ENCODE results near the gene HSD17B8.
"Not testable (repeated sequence)": the region's sequence is repeated elsewhere in the genome, so short reads cannot be mapped to it uniquely, and the experiment has no call there.

The HSD17B8 gene

DNA sequence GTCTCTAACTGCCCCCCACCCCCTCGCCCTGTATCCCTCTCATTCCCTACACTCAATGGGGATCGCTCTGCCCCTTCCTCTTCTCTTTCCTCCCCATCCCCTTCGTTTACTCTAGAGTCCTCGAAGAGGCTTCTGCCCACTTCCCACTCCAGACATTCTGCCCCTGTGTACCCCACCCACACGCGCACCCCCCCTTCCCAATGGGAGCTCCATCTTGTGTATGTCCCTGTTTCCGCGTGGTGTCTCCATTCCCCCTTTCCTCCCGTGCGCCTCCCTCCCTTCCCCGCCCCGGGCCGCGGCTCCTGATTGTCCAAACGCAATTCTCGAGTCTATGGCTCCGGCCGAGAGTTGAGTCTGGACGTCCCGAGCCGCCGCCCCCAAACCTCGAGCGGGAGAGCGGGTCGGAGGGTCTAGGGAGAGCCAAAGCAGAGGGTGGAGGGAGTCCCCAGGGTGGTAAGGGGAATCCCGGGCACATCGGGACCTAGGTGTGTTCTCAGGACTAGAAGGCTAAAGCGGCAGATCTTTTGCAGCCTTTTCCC lies 3.2 kb downstream of the HSD17B8 start:
- DNase-seq: no peak

DNA sequence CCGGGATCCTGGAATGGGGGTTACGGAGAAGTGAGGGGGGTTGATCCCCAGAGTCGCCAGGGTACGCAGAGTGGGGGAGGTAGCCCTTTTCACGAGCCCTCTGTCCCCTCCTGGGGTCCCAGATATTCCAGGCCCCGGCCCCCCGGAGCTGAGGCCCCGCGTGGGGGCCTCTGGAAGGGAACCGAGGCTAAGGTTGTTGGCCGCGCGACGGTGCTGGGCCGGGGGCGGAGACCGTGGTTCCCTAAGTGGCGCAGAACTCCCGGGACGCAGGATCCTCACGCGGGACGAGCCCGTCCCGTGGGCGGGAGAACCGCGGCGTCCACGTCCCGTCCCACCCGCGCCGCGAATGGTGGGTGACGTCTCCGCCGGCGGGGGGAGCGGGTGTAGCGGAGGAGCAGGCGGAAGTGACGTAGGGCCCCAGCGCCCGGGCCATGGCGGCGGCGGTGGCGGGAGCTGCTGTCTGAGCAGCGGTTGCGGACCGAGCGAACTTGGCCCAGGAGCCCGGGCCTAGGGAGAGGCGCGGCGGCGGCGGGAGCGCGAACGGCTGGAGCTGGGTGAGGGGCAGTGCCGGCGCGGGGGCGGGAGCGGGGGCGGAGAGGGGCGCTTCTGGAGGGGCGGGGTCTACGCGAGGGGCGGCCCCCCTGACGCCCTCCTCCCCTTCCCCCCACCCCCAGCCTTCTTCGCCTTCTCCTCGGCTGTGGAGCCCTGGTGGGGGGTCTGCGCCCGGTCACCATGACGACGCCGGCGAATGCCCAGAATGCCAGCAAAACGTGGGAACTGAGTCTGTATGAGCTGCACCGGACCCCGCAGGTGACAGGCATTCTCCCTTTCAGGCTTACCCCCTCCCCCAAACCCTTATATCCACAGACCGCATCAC lies 3.9 kb downstream of the HSD17B8 start, which contains the start of gene RING1:
Gene RING1 (plus strand): TSS at position 410 of the 877 bp plus-strand sequence. CDS start 323 bp downstream, at position 733.
- peak; percentile 88 for DNase-seq

DNA sequence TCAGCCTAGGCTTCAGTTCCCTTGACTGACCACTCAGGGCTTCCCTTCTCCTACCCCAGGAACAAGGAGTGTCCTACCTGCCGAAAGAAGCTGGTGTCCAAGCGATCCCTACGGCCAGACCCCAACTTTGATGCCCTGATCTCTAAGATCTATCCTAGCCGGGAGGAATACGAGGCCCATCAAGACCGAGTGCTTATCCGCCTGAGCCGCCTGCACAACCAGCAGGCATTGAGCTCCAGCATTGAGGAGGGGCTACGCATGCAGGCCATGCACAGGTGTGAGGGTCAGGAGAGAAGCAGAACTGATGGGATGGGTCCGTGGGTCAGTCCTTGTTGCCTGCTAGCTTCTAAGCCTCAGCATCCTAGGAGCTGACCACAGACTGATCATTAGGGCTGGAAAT lies 5.4 kb downstream of the HSD17B8 start:
- DNase-seq: no peak

DNA sequence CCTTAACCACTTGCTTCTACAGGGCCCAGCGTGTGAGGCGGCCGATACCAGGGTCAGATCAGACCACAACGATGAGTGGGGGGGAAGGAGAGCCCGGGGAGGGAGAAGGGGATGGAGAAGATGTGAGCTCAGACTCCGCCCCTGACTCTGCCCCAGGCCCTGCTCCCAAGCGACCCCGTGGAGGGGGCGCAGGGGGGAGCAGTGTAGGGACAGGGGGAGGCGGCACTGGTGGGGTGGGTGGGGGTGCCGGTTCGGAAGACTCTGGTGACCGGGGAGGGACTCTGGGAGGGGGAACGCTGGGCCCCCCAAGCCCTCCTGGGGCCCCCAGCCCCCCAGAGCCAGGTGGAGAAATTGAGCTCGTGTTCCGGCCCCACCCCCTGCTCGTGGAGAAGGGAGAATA lies 6.7 kb downstream of the HSD17B8 start:
- no peak for DNase-seq

DNA sequence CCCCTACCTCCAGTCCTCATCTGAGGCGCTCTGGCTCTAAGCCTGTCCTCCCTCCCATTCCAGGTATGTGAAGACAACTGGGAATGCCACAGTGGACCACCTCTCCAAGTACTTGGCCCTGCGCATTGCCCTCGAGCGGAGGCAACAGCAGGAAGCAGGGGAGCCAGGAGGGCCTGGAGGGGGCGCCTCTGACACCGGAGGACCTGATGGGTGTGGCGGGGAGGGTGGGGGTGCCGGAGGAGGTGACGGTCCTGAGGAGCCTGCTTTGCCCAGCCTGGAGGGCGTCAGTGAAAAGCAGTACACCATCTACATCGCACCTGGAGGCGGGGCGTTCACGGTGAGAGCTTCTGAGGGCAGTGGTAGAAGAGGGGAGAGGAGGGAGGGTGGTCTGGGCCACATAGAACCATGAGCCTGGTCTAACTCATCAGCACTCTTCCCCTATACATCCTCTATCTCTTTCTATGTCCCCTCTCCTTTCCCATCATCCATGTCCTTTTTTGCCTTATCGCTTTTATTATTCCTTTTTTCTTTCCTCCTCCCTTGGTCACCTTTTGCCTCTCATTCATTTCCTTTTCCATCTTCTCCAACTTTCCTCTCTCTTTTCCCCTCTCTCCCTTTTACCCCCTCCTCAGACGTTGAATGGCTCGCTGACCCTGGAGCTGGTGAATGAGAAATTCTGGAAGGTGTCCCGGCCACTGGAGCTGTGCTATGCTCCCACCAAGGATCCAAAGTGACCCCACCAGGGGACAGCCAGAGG lies 7.4 kb downstream of the HSD17B8 start:
- DNase-seq: no peak

DNA sequence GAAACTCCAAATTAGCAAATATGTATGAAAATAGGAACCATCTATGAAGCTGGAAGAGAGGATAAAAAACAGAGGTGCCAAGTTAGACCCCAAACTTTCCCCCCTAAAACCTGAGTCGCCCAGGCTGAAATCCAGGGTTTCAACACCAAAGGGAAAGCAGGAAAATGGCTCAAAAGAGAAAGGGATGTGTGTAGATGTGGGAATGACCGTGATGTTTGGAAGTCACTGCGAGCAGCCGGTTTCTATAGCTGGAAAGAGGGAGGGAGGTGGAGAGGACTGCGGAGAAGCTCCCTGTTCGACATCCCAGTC lies 8.4 kb downstream of the HSD17B8 start:
- DNase-seq: no peak

DNA sequence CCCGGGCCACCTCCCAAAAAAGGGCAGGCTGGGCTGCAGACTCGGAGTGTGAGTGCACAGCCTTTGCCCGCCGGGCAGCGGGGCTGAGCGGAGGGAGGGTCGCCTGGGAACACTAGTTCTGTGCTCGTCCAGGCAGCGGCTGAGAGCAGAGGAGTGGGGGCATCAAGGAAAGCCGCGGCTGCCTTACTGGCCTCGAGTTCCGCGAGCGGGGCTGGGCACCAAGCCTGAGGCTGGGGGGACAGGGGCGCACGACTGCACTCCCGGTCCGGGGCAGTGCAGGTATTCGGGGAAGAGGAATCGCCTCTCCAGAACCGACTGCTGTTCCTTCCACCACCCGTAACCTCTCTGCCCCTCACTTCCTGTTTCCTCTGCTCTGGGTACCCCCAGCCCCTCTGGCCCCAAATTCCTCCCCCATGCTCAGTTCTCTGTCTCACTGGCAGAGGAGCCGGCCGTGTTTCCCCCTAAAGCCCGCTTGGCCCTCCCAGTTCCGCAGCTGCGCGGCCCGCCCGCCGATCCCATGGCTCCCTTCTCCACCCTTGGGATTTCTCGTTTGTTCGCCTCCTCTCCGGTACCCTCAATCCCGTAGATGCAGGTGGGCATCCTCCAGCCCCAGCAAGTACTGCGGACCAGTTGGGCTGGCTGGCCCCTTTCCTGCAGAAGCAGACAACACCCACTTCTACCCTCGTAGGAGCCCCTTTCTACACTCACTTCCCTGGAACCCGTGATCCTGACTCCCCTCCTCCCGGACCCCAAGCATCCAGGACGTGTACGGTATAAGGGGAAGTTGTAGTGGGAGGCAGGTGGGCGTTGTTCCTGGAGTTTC lies 8.9 kb downstream of the HSD17B8 start:
- DNase-seq: no peak

DNA sequence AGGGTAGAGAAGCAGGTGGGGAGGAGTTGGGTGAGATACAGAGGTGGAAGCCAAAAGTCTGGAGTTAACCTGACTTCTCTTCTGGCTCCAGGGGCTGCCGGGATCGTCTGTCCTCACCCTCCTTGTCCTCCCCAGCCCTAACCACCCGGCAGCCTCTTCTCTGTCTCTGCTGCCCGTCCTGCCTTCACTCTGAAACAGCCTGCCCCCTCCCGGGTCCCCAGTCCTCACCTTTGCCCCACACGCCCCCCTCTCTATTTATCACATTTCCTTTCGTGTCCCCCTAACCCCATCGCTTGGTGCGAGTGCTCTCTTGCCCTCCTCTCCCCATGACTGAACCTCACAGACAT lies 9.5 kb downstream of the HSD17B8 start:
- DNase-seq: no peak

DNA sequence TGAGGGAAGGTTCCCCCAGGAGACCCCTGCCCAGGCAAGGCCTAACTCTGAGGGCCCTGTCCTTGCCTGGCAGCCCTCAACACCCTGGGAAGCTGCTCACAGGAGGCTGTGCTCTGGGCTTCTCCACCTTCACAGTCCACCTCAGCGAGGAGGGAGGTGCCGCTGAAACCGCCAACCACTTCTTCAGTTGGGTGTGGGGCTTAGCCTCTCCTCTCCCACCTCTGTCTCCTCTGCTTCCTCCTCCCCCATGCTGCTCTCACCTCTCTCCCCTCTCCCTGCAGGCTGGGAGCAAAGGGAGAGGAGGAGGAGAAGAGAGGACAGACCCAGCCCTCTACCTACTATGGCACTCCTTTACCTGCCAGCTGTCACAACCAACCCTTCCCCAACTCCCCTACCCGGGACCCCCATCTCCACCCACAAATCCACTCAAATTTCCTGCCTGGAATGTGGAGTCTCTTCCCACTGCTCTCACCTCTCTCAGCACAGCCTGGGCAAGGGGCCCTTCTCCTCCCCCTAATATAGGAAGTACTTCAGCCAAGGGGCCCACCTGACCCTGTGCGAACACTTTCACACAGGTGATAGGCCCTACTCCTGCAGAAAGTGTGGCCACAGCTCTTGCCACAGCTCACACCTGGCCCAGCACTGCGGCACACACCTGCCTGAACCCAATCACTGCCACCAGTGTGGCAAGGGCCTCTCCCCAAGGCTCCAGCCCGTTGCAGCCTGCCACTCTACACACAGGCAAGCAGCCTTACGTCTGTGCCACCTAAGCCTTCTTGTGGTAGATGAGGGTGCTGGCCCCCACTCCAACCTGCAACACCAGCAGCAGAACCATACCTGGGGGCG lies 11.0 kb downstream of the HSD17B8 start:
- DNase-seq: no peak

DNA sequence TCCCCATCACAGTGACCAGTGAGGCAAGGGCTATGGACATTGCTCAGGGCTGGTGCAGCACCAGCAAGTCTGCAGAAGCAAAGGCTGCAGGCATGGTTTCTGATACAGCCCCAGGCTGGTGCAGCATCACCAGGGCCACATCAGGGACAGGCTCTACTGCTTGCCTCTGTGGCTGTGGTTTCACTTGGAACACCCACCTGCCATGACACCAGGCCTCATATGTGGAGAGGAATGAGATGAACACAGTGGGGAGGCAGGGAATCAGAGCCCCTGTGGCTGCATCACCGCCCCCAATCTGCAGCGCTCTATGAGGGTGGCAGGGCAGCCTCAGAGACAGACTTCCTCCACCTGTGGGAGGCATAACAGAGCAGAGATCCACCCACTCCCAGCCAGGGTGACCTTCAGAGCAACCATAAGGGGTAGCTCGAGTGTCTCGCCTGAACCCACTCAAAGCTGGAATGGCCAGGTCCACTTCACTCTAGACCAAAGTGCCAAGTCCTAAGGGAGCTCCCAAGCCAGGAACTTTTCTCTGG lies 11.7 kb downstream of the HSD17B8 start:
- DNase-seq: no peak

DNA sequence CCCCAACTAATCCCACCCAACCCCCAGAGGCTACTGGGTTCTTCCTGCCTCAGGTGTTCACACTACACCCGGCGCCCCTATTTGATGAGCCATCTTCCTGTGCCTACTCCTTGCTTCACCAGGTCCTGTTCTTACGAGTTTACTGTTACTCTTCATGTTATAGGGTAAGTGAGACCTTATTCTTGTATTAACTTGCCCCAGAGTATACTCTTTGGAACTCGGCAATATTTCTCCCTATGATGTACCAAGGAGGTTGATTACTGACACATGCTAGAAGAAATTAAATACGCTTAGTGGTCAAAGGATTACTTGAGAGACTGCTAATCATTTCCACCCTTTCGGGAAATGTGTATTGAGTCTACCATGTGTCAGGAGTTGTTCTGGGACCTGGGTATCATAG lies 12.8 kb downstream of the HSD17B8 start:
- DNase-seq: no peak

DNA sequence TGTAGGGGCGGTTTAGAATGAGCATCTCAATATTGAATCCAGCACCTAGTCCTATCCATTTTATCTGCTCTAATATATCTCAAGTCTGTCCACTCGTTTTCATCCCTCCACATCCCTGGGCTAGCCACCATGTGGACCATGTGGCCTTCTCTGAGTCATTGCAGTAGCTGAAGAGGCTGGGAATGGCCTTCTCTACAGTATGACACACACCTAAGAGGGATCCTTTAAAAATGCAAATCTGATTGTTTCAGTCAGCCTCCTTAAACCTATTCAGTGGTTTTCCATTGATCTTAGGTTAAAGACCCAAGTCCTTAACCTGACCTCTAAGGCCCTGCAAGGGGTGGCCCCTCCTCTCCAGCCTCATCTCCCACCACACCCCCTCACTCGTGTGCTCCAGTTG lies 13.2 kb downstream of the HSD17B8 start:
- no peak for DNase-seq

DNA sequence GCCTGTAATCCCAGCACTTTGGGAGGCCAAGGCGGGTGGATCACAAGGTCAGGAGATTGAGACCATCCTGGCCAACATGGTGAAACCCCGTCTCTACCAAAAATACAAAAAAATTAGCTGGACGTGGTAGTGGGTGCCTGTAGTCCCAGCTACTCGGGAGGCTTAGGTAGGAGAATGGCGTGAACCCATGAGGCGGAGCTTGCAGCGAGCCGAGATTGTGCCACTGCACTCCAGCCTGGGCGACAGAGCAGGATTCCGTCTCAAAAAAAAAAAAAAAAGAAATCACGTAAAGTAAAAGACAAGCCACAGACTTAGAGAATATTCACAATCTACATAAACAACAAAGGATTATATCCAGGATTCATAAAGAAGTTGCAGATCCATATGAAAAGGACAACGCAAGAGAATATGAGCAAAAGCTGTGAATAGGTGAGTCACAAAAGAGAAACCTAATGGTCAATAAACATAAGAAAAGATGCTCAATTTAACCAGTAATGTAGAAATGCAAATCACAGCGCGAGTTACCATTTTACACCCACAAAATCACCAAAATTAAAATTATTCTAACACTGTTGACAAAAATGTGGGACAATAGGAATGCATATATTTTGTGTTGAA lies 22.2 kb downstream of the HSD17B8 start:
- not testable (repeated sequence) for DNase-seq

DNA sequence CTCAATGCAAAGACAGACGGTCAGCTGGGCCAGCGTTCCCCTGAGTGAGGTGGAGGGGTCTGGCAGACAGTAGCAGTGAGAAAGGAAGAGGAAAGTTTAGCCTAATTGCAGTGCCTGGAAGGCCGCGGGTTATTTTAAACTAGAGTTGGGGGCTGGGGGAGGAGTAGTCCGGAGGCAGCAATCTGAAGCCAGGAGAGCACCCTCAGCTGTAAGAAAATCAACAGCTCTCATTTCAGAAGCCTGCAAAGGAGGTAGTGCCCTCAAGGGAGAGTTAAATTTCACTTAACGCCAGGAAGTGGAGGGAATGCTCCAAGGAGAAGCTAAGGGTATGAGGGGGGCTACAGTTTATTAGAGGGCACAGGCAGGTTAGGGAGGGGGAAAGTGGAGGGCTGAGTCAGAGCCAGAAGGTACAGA lies 30.8 kb downstream of the HSD17B8 start:
- no peak for DNase-seq

DNA sequence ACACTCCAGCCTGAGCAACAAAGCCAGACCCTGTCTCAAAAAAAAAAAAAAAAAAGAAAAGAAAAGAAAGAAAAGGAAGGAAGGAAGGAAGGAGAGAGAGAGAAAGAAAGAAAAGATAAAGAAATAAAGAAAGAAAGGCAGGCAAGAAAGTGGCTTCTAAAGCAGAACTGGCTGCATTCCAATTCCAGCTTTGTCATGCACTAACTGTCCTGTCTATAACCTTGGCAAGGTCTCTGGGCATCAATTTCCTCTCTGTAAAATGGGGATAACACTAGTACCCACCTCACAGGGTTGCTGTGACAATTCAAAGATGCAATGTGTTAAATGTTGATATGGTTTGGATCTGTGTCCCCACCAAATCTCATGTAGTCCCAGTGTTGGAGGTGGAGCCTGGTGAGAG lies 31.9 kb downstream of the HSD17B8 start:
- no peak for DNase-seq

DNA sequence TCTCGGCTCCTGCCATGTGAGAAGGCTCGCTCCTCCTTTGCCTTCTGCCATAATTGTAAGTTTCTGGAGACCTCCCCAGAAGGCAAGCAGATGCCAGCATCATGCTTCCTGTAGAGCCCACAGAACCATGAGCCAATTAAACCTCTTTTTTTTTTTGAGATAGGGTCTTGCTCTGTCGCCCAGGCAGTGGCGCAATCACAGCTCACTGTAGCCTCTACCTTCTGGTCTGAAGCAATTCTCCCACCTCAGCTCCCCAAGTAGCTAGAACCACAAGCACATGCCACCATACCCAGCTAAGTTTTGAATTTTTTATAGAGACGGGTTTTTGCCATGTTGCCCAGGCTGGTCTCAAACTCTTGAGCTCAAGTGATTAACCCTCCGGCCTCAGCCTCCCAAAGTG lies 32.4 kb downstream of the HSD17B8 start:
- no peak for DNase-seq

DNA sequence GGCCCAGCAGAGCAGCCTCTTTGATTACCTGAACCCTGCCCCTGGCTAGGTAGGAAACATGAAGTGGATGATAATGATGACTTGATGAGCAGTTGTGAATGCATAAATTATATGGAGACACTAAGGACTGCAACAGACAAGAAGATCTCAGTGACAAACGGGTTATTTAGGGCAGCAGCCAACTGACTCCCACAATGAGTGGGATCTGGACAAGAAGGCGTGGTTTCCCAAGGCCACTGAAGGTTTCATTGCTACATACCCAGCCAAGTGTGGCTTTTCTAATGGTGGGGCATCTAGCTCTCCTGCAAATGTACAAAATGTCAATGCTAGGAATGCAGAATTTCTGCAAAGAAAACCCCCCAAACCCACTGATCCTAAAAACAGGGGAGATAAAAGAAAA lies 33.3 kb downstream of the HSD17B8 start:
- DNase-seq: no peak

DNA sequence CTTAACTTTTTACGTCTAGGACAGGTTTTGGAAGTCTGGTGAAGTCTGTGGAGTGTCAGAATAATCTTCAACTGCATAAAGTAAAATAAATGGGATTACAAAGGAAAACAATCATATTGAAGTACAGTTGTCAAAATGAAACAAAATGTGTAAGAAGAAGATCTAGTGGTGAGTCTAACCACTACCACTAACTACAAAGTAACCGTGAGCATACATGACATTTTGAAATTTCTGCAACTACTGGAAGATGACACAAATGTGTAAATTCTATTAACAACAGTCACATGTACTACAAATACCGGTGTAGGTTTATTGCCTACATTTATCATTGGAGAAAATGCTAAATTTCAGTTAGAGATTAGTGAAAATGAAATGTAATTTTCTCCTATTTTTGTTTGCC lies 37.5 kb downstream of the HSD17B8 start:
- no peak for DNase-seq

DNA sequence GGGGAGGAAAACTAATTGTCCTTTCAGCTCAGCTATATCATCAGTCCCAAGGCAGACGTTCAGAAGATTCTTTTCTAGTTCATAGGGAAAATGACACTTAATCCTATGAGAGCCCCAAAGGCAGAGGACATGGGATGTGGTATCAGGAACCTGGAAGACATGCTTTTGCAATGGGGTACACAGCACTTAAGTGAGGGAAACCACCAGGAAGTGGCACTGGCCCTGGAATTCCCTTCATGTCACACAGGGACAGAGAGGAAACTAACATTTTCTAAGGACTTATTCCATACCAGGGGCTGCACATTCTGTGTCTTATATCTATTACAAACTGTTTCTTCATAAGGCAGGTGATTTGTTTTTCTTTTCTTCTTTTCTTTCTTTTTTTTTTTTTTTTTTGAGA lies 39.0 kb downstream of the HSD17B8 start:
- no peak for DNase-seq

DNA sequence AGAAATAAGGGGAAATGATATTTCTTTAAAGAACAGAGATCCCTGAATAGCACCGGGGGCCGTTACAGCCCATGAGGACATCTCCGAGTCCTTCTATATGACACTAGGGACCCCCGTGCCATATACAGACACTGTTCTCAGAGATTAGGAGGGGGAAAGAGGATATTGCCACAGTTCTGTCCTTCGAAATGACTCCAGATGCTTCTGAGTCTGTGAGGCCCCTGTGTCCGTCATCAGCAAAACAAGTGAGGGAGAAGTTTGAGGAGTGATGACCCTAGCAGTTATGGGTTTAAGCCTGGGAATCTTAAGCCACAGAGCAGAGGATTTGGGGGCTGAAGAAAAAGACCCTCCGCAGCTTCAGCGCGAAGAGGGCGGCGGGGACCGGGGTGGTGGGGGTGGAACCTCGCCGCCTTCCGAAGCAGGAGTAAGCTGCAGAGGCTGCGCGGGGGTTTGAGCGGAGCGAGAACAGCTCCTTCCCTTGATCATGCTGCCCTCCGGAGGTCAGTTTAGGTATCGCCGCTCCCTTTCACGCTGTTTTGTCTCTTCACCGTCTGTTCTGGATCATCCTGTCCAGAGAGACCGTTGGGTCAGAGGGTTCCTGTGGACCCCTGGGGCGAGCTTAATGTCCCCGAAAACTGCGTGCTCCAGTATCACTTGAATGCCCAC lies 43.7 kb downstream of the HSD17B8 start:
- DNase-seq: peak; percentile 88

DNA sequence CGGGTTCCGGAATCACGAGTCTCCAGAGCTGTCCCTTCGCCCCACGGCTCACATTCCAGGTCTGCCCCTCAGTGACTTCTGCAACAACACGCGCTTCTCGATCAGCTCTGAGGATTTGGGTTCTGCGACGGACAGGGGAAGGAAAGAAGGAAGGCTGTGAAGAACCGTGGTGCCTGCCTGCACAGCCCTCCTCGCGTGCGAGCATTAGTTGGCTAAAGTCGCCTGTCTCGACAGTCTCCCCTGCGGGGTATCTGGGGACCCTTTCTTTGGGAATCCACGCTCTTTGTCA lies 44.1 kb downstream of the HSD17B8 start:
- DNase-seq: peak; percentile 26
